ENCODE results near the gene NTHL1.

DNA sequence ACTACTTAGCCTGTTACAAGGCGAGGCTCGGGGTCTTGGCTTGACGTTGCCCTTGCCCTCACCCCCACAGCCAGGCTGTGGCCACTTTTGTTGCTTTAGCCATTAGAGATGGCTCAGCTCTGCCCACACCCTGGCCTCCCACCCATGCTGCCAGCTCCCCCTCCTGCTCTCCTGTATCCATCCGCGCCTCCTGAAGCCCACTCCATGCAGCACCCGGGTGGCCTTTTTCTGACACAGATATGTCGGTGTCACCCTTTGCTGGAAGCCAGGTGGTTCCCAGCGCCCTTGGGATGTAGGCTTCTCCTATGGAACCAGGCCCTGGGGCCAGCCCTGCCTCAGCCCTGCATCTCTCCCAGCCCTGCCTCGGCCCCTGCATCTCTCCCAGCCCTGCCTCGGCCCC lies 9.8 kb upstream of the NTHL1 start:
- TF ChIP-seq FOXP1 (CRISPR knock-in tag; IDR thresholded peaks at IDR 0.05; ENCODE audit: borderline replicate concordance) (no peak), NFYB (CRISPR knock-in tag; conservative IDR thresholded peaks at IDR 0.05; ENCODE audit: low read depth) (no peak), PRRX2 (CRISPR knock-in tag; IDR thresholded peaks at IDR 0.05) (no peak), NR2C2 (CRISPR knock-in tag; IDR thresholded peaks at IDR 0.05) (no peak), SP1 (CRISPR knock-in tag; conservative IDR thresholded peaks at IDR 0.05) (no peak), ZNF317 (CRISPR knock-in tag; IDR thresholded peaks at IDR 0.05; ENCODE audit: borderline replicate concordance, low read depth) (no peak), NR1H2 (CRISPR knock-in tag; IDR thresholded peaks at IDR 0.05) (no peak), CREB1 (CRISPR knock-in tag; IDR thresholded peaks at IDR 0.05) (no peak), TCF7 (CRISPR knock-in tag; IDR thresholded peaks at IDR 0.05; ENCODE audit: low read depth) (no peak)
- TF ChIP-seq, protein P1, sequence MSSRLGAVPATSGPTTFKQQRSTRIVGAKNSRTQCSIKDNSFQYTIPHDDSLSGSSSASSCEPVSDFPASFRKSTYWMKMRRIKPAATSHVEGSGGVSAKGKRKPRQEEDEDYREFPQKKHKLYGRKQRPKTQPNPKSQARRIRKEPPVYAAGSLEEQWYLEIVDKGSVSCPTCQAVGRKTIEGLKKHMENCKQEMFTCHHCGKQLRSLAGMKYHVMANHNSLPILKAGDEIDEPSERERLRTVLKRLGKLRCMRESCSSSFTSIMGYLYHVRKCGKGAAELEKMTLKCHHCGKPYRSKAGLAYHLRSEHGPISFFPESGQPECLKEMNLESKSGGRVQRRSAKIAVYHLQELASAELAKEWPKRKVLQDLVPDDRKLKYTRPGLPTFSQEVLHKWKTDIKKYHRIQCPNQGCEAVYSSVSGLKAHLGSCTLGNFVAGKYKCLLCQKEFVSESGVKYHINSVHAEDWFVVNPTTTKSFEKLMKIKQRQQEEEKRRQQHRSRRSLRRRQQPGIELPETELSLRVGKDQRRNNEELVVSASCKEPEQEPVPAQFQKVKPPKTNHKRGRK (CRISPR knock-in tag; IDR thresholded peaks at IDR 0.05; ENCODE audit: borderline replicate concordance) = no peak
- TF ChIP-seq, protein P2, sequence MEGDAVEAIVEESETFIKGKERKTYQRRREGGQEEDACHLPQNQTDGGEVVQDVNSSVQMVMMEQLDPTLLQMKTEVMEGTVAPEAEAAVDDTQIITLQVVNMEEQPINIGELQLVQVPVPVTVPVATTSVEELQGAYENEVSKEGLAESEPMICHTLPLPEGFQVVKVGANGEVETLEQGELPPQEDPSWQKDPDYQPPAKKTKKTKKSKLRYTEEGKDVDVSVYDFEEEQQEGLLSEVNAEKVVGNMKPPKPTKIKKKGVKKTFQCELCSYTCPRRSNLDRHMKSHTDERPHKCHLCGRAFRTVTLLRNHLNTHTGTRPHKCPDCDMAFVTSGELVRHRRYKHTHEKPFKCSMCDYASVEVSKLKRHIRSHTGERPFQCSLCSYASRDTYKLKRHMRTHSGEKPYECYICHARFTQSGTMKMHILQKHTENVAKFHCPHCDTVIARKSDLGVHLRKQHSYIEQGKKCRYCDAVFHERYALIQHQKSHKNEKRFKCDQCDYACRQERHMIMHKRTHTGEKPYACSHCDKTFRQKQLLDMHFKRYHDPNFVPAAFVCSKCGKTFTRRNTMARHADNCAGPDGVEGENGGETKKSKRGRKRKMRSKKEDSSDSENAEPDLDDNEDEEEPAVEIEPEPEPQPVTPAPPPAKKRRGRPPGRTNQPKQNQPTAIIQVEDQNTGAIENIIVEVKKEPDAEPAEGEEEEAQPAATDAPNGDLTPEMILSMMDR (IDR thresholded peaks at IDR 0.05) = no peak
- TF ChIP-seq, protein P3, sequence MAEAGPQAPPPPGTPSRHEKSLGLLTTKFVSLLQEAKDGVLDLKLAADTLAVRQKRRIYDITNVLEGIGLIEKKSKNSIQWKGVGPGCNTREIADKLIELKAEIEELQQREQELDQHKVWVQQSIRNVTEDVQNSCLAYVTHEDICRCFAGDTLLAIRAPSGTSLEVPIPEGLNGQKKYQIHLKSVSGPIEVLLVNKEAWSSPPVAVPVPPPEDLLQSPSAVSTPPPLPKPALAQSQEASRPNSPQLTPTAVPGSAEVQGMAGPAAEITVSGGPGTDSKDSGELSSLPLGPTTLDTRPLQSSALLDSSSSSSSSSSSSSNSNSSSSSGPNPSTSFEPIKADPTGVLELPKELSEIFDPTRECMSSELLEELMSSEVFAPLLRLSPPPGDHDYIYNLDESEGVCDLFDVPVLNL (CRISPR knock-in tag; IDR thresholded peaks at IDR 0.05; ENCODE audit: borderline replicate concordance, low read depth) = no peak
